HS-5 (cell line): ENCODE measurements around the gene SSUH2.
"Not testable (repeated sequence)": the region's sequence is repeated elsewhere in the genome, so short reads cannot be mapped to it uniquely, and the experiment has no call there.

ENCODE experiments used
- DNase-seq: peaks from one replicate; pipeline ENCODE4 v3.0.0-alpha.2; 2012; ENCODE audit warnings: low read depth

SSUH2 gene

GRCh38 chr3:8608791-8609467 lies 35.7 kb downstream of the SSUH2 start:
- no peak for DNase-seq

- no peak for DNase-seq
Observed at GRCh38 chr3:8608041-8608790, 36.4 kb downstream of the SSUH2 start.

- DNase-seq = no peak
Observed at GRCh38 chr3:8607234-8608040, 37.2 kb downstream of the SSUH2 start.

GRCh38 chr3:8606701-8607231 lies 37.8 kb downstream of the SSUH2 start:
- no peak for DNase-seq

- no peak for DNase-seq
Observed at GRCh38 chr3:8604988-8605387, 39.6 kb downstream of the SSUH2 start.

- DNase-seq = no peak
Observed at GRCh38 chr3:8604006-8604405, 40.6 kb downstream of the SSUH2 start.

- no peak for DNase-seq
Observed at GRCh38 chr3:8603115-8603710, 41.4 kb downstream of the SSUH2 start.

- DNase-seq = no peak
Observed at GRCh38 chr3:8600457-8600856, 44.1 kb downstream of the SSUH2 start.

- no peak for DNase-seq
Observed at GRCh38 chr3:8599146-8599545, 45.5 kb downstream of the SSUH2 start.

- no peak for DNase-seq
Observed at GRCh38 chr3:8597219-8597853, 47.3 kb downstream of the SSUH2 start.

- no peak for DNase-seq
Observed at GRCh38 chr3:8596321-8597218, 48.0 kb downstream of the SSUH2 start.

- no peak for DNase-seq
Observed at GRCh38 chr3:8595695-8596115, 48.9 kb downstream of the SSUH2 start.

GRCh38 chr3:8595252-8595651 lies 49.3 kb downstream of the SSUH2 start:
- DNase-seq = no peak

- DNase-seq = no peak
Observed at GRCh38 chr3:8593021-8593827, 51.4 kb downstream of the SSUH2 start.

- DNase-seq = no peak
Observed at GRCh38 chr3:8589880-8590556, 54.6 kb downstream of the SSUH2 start.

- no peak for DNase-seq
Observed at GRCh38 chr3:8584661-8585060, 59.9 kb downstream of the SSUH2 start.

- no peak for DNase-seq
Observed at GRCh38 chr3:8581806-8582445, 62.7 kb downstream of the SSUH2 start.

GRCh38 chr3:8581373-8581772 lies 63.2 kb downstream of the SSUH2 start:
- no peak for DNase-seq

- not testable (repeated sequence) for DNase-seq
Observed at GRCh38 chr3:8580434-8580833, 64.2 kb downstream of the SSUH2 start.
